IMR-90 (cell line): ENCODE measurements around the gene MCF2L2.

ENCODE experiments used
- BHLHE40 ChIP-seq: fragments of 150-350 bp; IDR thresholded peaks from 2 replicates; pipeline ENCODE4 v1.6.1; 2016; ENCODE audit warnings: mild to moderate bottlenecking, low read depth, low read length
- CEBPB ChIP-seq: IDR thresholded peaks from 2 replicates; pipeline ENCODE4 v1.6.1; 2012; ENCODE audit warnings: low read depth, low read length, improper control_type of control experiment
- FOS ChIP-seq: fragments of 150-350 bp; IDR thresholded peaks from 2 replicates; pipeline ENCODE4 v1.6.1; 2016; ENCODE audit warnings: low read depth, low read length
- MAFK ChIP-seq: IDR thresholded peaks from 2 replicates; pipeline ENCODE4 v1.6.1; 2012; ENCODE audit warnings: low read depth, low read length, improper control_type of control experiment
- MAZ ChIP-seq: IDR thresholded peaks from 2 replicates; pipeline ENCODE4 v1.6.1; 2012; ENCODE audit warnings: low read depth, mild to moderate bottlenecking, low read length, improper control_type of control experiment, moderate library complexity, borderline replicate concordance
- MXI1 ChIP-seq: IDR thresholded peaks from 2 replicates; pipeline ENCODE4 v1.6.1; 2012; ENCODE audit warnings: low read depth, mild to moderate bottlenecking, low read length, moderate library complexity, borderline replicate concordance
- POLR2A ChIP-seq: IDR thresholded peaks from 2 replicates; pipeline ENCODE4 v1.6.1; 2012; ENCODE audit warnings: mild to moderate bottlenecking, low read depth, low read length
- RAD21 ChIP-seq: IDR thresholded peaks from 2 replicates; pipeline ENCODE4 v1.6.1; 2012; ENCODE audit warnings: low read length, improper control_type of control experiment
- RFX5 ChIP-seq: IDR thresholded peaks from 2 replicates; pipeline ENCODE4 v1.8.0; 2012; ENCODE audit warnings: low read depth, mild to moderate bottlenecking, low read length, moderate library complexity
- SMC3 ChIP-seq: fragments of 150-350 bp; IDR thresholded peaks from 2 replicates; pipeline ENCODE4 v1.6.1; 2016; ENCODE audit warnings: low read depth, mild to moderate bottlenecking, antibody characterized with exemption, low read length, moderate library complexity
- TF ChIP-seq, protein P1 (sequence below): conservative IDR thresholded peaks from 2 replicates; pipeline ENCODE4 v1.5.1; 2012; ENCODE audit warnings: mild to moderate bottlenecking, low read depth, low read length, improper control_type of control experiment
- TF ChIP-seq, protein P2 (sequence below): fragments of 150-350 bp; IDR thresholded peaks from 2 replicates; pipeline ENCODE4 v1.6.1; 2016; ENCODE audit warnings: low read depth, mild to moderate bottlenecking, low read length, moderate library complexity, borderline replicate concordance
- TF ChIP-seq, protein P3 (sequence below): fragments of 150-350 bp; IDR thresholded peaks from 2 replicates; pipeline ENCODE4 v1.6.1; 2017; ENCODE audit warnings: mild to moderate bottlenecking, antibody characterized with exemption, low read length, low read depth

GRCh38 chr3:183372911-183373310 lies 55.5 kb downstream of the MCF2L2 start:
- TF ChIP-seq, protein P1, sequence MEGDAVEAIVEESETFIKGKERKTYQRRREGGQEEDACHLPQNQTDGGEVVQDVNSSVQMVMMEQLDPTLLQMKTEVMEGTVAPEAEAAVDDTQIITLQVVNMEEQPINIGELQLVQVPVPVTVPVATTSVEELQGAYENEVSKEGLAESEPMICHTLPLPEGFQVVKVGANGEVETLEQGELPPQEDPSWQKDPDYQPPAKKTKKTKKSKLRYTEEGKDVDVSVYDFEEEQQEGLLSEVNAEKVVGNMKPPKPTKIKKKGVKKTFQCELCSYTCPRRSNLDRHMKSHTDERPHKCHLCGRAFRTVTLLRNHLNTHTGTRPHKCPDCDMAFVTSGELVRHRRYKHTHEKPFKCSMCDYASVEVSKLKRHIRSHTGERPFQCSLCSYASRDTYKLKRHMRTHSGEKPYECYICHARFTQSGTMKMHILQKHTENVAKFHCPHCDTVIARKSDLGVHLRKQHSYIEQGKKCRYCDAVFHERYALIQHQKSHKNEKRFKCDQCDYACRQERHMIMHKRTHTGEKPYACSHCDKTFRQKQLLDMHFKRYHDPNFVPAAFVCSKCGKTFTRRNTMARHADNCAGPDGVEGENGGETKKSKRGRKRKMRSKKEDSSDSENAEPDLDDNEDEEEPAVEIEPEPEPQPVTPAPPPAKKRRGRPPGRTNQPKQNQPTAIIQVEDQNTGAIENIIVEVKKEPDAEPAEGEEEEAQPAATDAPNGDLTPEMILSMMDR: no peak
- TF ChIP-seq POLR2A (no peak), RAD21 (no peak), CEBPB (no peak), SMC3 (no peak), MXI1 (no peak), BHLHE40 (no peak), FOS (no peak), RFX5 (no peak), MAZ (no peak), MAFK (no peak)
- TF ChIP-seq, protein P2, sequence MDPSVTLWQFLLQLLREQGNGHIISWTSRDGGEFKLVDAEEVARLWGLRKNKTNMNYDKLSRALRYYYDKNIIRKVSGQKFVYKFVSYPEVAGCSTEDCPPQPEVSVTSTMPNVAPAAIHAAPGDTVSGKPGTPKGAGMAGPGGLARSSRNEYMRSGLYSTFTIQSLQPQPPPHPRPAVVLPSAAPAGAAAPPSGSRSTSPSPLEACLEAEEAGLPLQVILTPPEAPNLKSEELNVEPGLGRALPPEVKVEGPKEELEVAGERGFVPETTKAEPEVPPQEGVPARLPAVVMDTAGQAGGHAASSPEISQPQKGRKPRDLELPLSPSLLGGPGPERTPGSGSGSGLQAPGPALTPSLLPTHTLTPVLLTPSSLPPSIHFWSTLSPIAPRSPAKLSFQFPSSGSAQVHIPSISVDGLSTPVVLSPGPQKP: no peak
- TF ChIP-seq, protein P3, sequence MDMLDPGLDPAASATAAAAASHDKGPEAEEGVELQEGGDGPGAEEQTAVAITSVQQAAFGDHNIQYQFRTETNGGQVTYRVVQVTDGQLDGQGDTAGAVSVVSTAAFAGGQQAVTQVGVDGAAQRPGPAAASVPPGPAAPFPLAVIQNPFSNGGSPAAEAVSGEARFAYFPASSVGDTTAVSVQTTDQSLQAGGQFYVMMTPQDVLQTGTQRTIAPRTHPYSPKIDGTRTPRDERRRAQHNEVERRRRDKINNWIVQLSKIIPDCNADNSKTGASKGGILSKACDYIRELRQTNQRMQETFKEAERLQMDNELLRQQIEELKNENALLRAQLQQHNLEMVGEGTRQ: no peak
